NCI-H1436 (cell line): ENCODE results near the gene EMSY.

Experiments used
- DNase-seq: peaks from one replicate; lab custom pipeline; 2025; lab: John Stamatoyannopoulos, UW

Gene EMSY

GRCh38 chr11:76455331-76455730 is 10.5 kb downstream of the EMSY start:
- no peak for DNase-seq

GRCh38 chr11:76455931-76456330 is 11.1 kb downstream of the EMSY start:
- no peak for DNase-seq

GRCh38 chr11:76456571-76456970 is 11.8 kb downstream of the EMSY start:
- no peak for DNase-seq

GRCh38 chr11:76459299-76459698 is 14.5 kb downstream of the EMSY start:
- no peak for DNase-seq

- DNase-seq, result no peak
These were observed 15.0 kb downstream of the EMSY start for GRCh38 chr11:76459846-76460245.

GRCh38 chr11:76462317-76462716 is 17.5 kb downstream of the EMSY start:
- no peak for DNase-seq

- no peak for DNase-seq
These were observed 20.9 kb downstream of the EMSY start for GRCh38 chr11:76465701-76466100.

GRCh38 chr11:76466666-76467065 is 21.8 kb downstream of the EMSY start:
- DNase-seq, result no peak

- DNase-seq, result no peak
These were observed 24.3 kb downstream of the EMSY start for GRCh38 chr11:76469141-76469540.

GRCh38 chr11:76471382-76471781 is 26.6 kb downstream of the EMSY start:
- DNase-seq, result no peak

GRCh38 chr11:76480241-76480640 is 35.4 kb downstream of the EMSY start:
- no peak for DNase-seq

- no peak for DNase-seq
These were observed 46.8 kb downstream of the EMSY start for GRCh38 chr11:76491644-76492043.

GRCh38 chr11:76493040-76493439 is 48.2 kb downstream of the EMSY start:
- no peak for DNase-seq

GRCh38 chr11:76493626-76494539 is 49.1 kb downstream of the EMSY start:
- no peak for DNase-seq

- DNase-seq, result no peak
These were observed 50.2 kb downstream of the EMSY start for GRCh38 chr11:76495019-76495418.

- DNase-seq, result no peak
These were observed 51.4 kb downstream of the EMSY start for GRCh38 chr11:76496174-76496573.

- DNase-seq, result no peak
These were observed 56.8 kb downstream of the EMSY start for GRCh38 chr11:76501526-76502202.

GRCh38 chr11:76506833-76507232 is 62.0 kb downstream of the EMSY start:
- DNase-seq, result no peak

GRCh38 chr11:76510060-76511047 is 65.5 kb downstream of the EMSY start:
- no peak for DNase-seq

- DNase-seq, result no peak
These were observed 68.2 kb downstream of the EMSY start for GRCh38 chr11:76512851-76513653.

- DNase-seq, result no peak
These were observed 68.8 kb downstream of the EMSY start for GRCh38 chr11:76513654-76514034.
